OCI-LY7 (cell line): ENCODE data around the gene ETV5. TPM values are rescaled to one million over a fixed set of nuclear protein-coding genes. Genes with fewer than 3 reads are reported as not detected.

Experiments used
- BruUV-seq: library from RNA; stranded (reverse); fragments of 400-500 nt; replicated peaks from 2 replicates; lab custom pipeline; 2021; lab: Mats Ljungman, UMichigan
- CTCF ChIA-PET: fragments of 300-600 bp; sonication (Branson Sonifier 250); formaldehyde crosslinking; loops from one replicate; lab custom pipeline; 2022; ENCODE audit warnings: antibody characterized with exemption; ENCODE audit not compliant: unreplicated experiment; lab: Charles Lee
- POLR2A ChIA-PET: fragments of 300-600 bp; sonication (Branson Sonifier 250); formaldehyde crosslinking; loops from one replicate; lab custom pipeline; 2022; ENCODE audit warnings: antibody characterized with exemption; lab: Charles Lee
- DNase-seq: peaks from one replicate; pipeline ENCODE4 v3.0.0-alpha.2; 2015; ENCODE audit warnings: low spot score
- H2AFZ ChIP-seq: fragments of 200-600 bp; sonication (generic), shearing (Covaris generic); 2 replicates; pipeline ENCODE4 v1.6.1; 2014; ENCODE audit warnings: mild to moderate bottlenecking, antibody characterized with exemption, low read length, moderate library complexity
- H3K27ac ChIP-seq: fragments of 200-600 bp; sonication (generic); 2 replicates; pipeline ENCODE4 v1.5.1; 2014; ENCODE audit warnings: mixed run types, low read depth, mild to moderate bottlenecking, moderate library complexity, low read length, inconsistent platforms; ENCODE audit not compliant: poor library complexity, severe bottlenecking
- H3K36me3 ChIP-seq: fragments of 200-600 bp; sonication (generic); 2 replicates; pipeline ENCODE4 v1.6.1; 2014; ENCODE audit warnings: mild to moderate bottlenecking, antibody characterized with exemption, low read length, moderate library complexity, mixed read lengths; ENCODE audit not compliant: insufficient read depth
- H3K4me1 ChIP-seq: fragments of 200-600 bp; sonication (generic); 2 replicates; pipeline ENCODE4 v1.5.1; 2014; ENCODE audit warnings: mild to moderate bottlenecking, low read length; ENCODE audit not compliant: insufficient read depth, poor library complexity, severe bottlenecking
- H3K4me2 ChIP-seq: fragments of 200-600 bp; sonication (generic); 2 replicates; pipeline ENCODE4 v1.6.1; 2014; ENCODE audit warnings: mild to moderate bottlenecking, low read length
- H3K4me3 ChIP-seq: fragments of 200-600 bp; sonication (generic); 2 replicates; pipeline ENCODE4 v1.5.1; 2014; ENCODE audit warnings: mild to moderate bottlenecking, low read depth, low read length; ENCODE audit not compliant: poor library complexity, severe bottlenecking
- H3K79me2 ChIP-seq: fragments of 200-600 bp; sonication (generic); 2 replicates; pipeline ENCODE4 v1.6.1; 2016; ENCODE audit warnings: low read depth, mild to moderate bottlenecking, low read length, moderate library complexity, mixed read lengths; ENCODE audit not compliant: insufficient read depth
- H3K9me2 ChIP-seq: fragments of 200-600 bp; sonication (generic); 2 replicates; pipeline ENCODE4 v1.6.1; 2016; ENCODE audit warnings: mild to moderate bottlenecking, low read length, mixed read lengths; ENCODE audit not compliant: insufficient read depth
- H3K9me3 ChIP-seq: fragments of 200-600 bp; sonication (generic); 2 replicates; pipeline ENCODE4 v1.6.1; 2014; ENCODE audit warnings: mild to moderate bottlenecking, mixed run types, low read length, mixed read lengths
- H4K20me1 ChIP-seq: fragments of 200-600 bp; sonication (generic); 2 replicates; pipeline ENCODE4 v1.6.1; 2014; ENCODE audit warnings: mild to moderate bottlenecking, antibody characterized with exemption, low read length, moderate library complexity, mixed read lengths; ENCODE audit not compliant: insufficient read depth
- EZH2phosphoT487 ChIP-seq: fragments of 200-600 bp; sonication (generic); IDR thresholded peaks from 2 replicates; pipeline ENCODE4 v1.6.1; 2018; ENCODE audit warnings: low read depth, borderline replicate concordance, mild to moderate bottlenecking, mixed run types, antibody characterized with exemption, low read length, moderate library complexity, mixed read lengths
- intact Hi-C: fragments of 100-400 bp; cut with micrococcal nuclease; formaldehyde crosslinking; loops from one replicate; pipeline ENCODE4 v1.10.0; 2022; ENCODE audit not compliant: unreplicated experiment
- total RNA-seq, 2 experiments: library from RNA; depleted of rRNA in 1 of 2; stranded (reverse); fragments of >200 nt in 1 of 2; shearing (Covaris generic) in 1 of 2; gene quantifications; 2 replicates each; pipeline ENCODE4 v1.2.3, GENCODE V29; 2014 to 2022
- TF ChIP-seq, protein P1 (sequence below): fragments of 200-600 bp; sonication (generic); conservative IDR thresholded peaks from 2 replicates; pipeline ENCODE4 v1.5.1; 2014; ENCODE audit warnings: mild to moderate bottlenecking, antibody characterized with exemption, low read length, moderate library complexity, mixed read lengths

ETV5 gene
- total RNA-seq, 2 experiments from 2014 or later = 0.85 to 1.1 TPM

DNA sequence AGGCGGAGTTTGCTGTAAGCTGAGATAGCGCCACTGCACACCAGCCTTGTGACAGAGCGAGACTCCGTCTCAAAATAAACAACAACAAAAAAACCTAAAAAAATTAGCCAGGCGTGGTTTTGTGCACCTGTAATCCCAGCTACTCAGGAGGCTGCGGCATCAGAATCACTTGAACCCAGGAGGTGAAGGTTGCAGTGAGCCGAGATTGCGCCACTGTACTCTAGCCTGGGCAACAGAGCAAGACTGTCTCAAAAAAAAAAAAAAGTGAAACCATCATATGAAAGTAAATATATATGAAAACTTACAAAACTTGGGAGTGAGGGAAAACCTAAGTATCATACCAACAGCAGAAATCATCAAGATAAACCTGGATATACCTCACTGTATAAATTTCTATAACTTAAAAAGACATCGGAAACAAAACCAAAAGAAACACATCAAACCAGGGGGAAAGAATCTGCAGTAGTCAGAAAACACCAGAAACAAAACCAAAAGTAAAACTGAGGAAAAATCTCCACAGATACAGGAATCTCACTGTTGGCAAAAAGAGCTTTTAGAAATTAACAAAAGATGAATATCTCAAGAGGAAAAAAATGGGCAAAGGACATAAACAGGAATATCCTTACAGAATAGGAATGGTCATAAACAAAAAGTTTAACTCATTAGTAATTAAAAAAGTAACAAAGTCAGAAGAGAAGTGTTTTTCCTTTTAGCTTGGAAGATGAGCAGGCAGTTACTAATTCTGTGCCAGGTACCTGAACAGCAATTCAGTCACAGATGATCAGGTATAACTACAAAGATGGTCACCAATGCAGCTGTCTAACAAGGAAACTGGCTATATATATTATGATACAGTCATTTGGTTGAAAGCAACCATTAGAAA lies 41.3 kb downstream of the ETV5 start:
- Histone ChIP-seq H4K20me1 (no peaks in the 10 kb centered on the region), H3K9me2 (no peaks in the 10 kb centered on the region), H3K79me2 (no peaks in the 10 kb centered on the region), H3K9me3 (no peaks in the 10 kb centered on the region), H3K36me3 (no peaks in the 10 kb centered on the region), H3K4me2 (no peak overlapping the region), H3K27ac (no peak overlapping the region), H2AFZ (no peak overlapping the region), H3K4me3 (no peak overlapping the region), H3K4me1 (no peaks in the 10 kb centered on the region)
- intact Hi-C loops = no loop called here
- no TSS peak for BruUV-seq
- CTCF ChIA-PET = no interaction called here
- no peak for DNase-seq
- no peak for TF ChIP-seq EZH2phosphoT487
- TF ChIP-seq, protein P1, sequence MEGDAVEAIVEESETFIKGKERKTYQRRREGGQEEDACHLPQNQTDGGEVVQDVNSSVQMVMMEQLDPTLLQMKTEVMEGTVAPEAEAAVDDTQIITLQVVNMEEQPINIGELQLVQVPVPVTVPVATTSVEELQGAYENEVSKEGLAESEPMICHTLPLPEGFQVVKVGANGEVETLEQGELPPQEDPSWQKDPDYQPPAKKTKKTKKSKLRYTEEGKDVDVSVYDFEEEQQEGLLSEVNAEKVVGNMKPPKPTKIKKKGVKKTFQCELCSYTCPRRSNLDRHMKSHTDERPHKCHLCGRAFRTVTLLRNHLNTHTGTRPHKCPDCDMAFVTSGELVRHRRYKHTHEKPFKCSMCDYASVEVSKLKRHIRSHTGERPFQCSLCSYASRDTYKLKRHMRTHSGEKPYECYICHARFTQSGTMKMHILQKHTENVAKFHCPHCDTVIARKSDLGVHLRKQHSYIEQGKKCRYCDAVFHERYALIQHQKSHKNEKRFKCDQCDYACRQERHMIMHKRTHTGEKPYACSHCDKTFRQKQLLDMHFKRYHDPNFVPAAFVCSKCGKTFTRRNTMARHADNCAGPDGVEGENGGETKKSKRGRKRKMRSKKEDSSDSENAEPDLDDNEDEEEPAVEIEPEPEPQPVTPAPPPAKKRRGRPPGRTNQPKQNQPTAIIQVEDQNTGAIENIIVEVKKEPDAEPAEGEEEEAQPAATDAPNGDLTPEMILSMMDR = no peak
- POLR2A ChIA-PET = interaction anchor here (0.6 to 1.1 kb wide), 4 partner anchors 13 to 85 kb away, joined by 3 to 5 read pairs (median 3); no protein-coding TSS in a partner anchor

DNA sequence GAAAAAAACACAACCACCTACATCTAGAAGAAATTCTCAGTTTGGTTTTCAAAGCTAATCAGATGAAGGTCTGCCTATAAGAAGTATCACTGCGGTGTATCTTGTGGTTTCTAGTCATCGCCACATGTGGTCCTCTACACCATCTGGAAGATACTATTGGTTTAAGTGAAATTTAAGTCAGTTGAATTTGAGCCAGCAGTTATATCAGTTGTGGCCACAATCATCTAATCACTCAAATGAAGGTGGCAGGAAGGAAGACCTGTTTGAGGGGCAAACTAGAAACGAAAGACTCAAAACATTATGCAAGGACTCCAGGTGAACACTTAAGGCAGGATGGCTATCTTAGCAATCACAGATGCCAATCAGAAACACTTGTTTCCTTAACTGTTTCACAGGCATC lies 48.7 kb downstream of the ETV5 start:
- no peak overlapping the region for H2AFZ ChIP-seq
- CTCF ChIA-PET = no interaction called here
- no peaks in the 10 kb centered on the region for H3K9me3 ChIP-seq
- no peak overlapping the region for H3K4me3 ChIP-seq
- POLR2A ChIA-PET = no interaction called here
- H3K4me1 ChIP-seq = no peaks in the 10 kb centered on the region
- H3K27ac ChIP-seq = no peak overlapping the region
- H3K79me2 ChIP-seq = no peaks in the 10 kb centered on the region
- no peaks in the 10 kb centered on the region for H3K9me2 ChIP-seq
- no peak for TF ChIP-seq EZH2phosphoT487
- TF ChIP-seq, protein P1 = no peak
- H3K36me3 ChIP-seq = no peaks in the 10 kb centered on the region
- H4K20me1 ChIP-seq = no peaks in the 10 kb centered on the region
- no TSS peak for BruUV-seq
- H3K4me2 ChIP-seq = no peak overlapping the region
- intact Hi-C loops = no loop called here
- DNase-seq = no peak

DNA sequence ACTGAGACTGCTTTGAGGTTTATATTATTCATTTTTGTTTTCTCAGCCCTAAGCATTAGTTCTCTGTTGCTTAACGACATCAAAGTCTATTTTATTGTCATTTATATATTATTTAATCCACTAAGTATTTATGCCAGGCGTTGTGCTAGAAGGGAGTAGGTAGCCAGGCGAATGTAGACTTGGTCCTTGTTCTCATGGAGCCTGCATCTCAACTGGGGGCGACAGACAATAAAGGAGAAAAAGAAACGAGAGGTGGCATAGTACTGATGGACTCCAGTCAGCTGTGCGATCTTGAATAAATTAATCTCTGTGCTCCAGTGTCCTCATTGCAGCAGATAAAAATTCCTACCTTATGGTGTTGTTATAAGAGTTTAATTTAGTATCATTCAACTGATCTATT lies 49.7 kb downstream of the ETV5 start:
- ChIA-PET POLR2A (interaction anchor here (1.1 kb wide), 1 partner anchor 12 kb away, joined by 3 read pairs; no protein-coding TSS in a partner anchor), CTCF (no interaction called here)
- DNase-seq = no peak
- Histone ChIP-seq H3K27ac (no peak overlapping the region), H4K20me1 (no peaks in the 10 kb centered on the region), H3K9me3 (no peaks in the 10 kb centered on the region), H3K79me2 (no peaks in the 10 kb centered on the region), H2AFZ (no peak overlapping the region), H3K4me2 (no peak overlapping the region), H3K4me1 (no peaks in the 10 kb centered on the region), H3K36me3 (no peaks in the 10 kb centered on the region), H3K4me3 (no peak overlapping the region), H3K9me2 (no peaks in the 10 kb centered on the region)
- TF ChIP-seq, protein P1 = no peak
- TF ChIP-seq EZH2phosphoT487 = no peak
- intact Hi-C loops = no loop called here
- BruUV-seq = no TSS peak
